ENCODE measurements around the gene MAP7D2. TPM values are rescaled to one million over a fixed set of nuclear protein-coding genes. Genes with fewer than 3 reads are reported as not detected.

MAP7D2 gene
- total RNA-seq, 1 experiment from 2014 or later: 1.9 TPM

GRCh38 chrX:20118065-20118824, 1.5 kb upstream of the MAP7D2 start:
- peaks cover 43% of the 10 kb centered on the region for H3K27me3 Mint-ChIP-seq (ENCODE audit: low read depth)

More at GRCh38 chrX:20118065-20118824, 1.5 kb upstream of the MAP7D2 start:
- H3K23ac ChIP-seq (ENCODE audit: insufficient read length, low read depth, low read length): no peak overlapping the region
- H2BK15ac ChIP-seq (ENCODE audit: low read depth, low read length): no peak overlapping the region
- no peak overlapping the region for H3K18ac ChIP-seq (ENCODE audit: insufficient read length, low read depth, low read length)
- no peak overlapping the region for H2BK120ac ChIP-seq (ENCODE audit: low read depth, low read length, poor library complexity, severe bottlenecking)
- no peak overlapping the region for H3K4ac ChIP-seq (ENCODE audit: low read depth, low read length)
- H3T11ph ChIP-seq (ENCODE audit: low read length): no peak overlapping the region
- Mint-ChIP-seq H3K27ac (no peak overlapping the region), H3K4me3 (no peak overlapping the region), H3K9me3 (peaks cover 59 to 64% of the 10 kb centered on the region in 2 experiments), H3K36me3 (ENCODE audit: insufficient read depth in 1 of 3, low read depth in 3 of 3) (peaks cover 0 to 10% (median 5%) of the 10 kb centered on the region in 3 experiments; a peak in 3 of 7 replicates), H3K4me1 (peaks cover 0 to 6% of the 10 kb centered on the region in 2 experiments; a peak in 2 of 4 replicates)
- H3K27me3 ChIP-seq (ENCODE audit: insufficient read depth, low read length): peaks cover 5% of the 10 kb centered on the region; the same call in 1 of the 2 replicates
- no peak for TF ChIP-seq CTCF (conservative IDR thresholded peaks at IDR 0.05)
- H2AK5ac ChIP-seq (ENCODE audit: insufficient read length, low read length): no peak overlapping the region
- H3K9ac ChIP-seq (ENCODE audit: extremely low read depth, insufficient read length, low read length): no peak overlapping the region
- H2BK5ac ChIP-seq (ENCODE audit: insufficient read length, low read length): no peak overlapping the region
- H2BK20ac ChIP-seq (ENCODE audit: low read depth, low read length, poor library complexity, severe bottlenecking): no peak overlapping the region
- H4K91ac ChIP-seq (ENCODE audit: insufficient read length, low read depth, low read length): no peak overlapping the region
- H3K79me1 ChIP-seq (ENCODE audit: insufficient read depth, low read depth, low read length, poor library complexity, severe bottlenecking): no peaks in the 10 kb centered on the region
- H2BK12ac ChIP-seq (ENCODE audit: insufficient read length, low read depth, low read length): no peak overlapping the region
- no peaks in the 10 kb centered on the region for H3K4me1 ChIP-seq (ENCODE audit: insufficient read depth, low read length)
- H4K20me1 ChIP-seq (ENCODE audit: control insufficient read depth, insufficient read depth, insufficient read length): no peaks in the 10 kb centered on the region
- no CpG with 5 or more reads among the region's 12 CpGs for WGBS (ENCODE audit: extremely low coverage, insufficient read length, low lambda C conversion rate)
- no peak overlapping the region for H4K8ac ChIP-seq (replicated peaks; ENCODE audit: insufficient read length, low read depth, low read length)
- H3K79me2 ChIP-seq (ENCODE audit: insufficient read depth, low read length): no peaks in the 10 kb centered on the region
- H3K27ac ChIP-seq (ENCODE audit: insufficient read length, low read depth, low read length): no peak overlapping the region
- no peak overlapping the region for H3K14ac ChIP-seq (ENCODE audit: insufficient read depth, low read length)
- H4K5ac ChIP-seq (ENCODE audit: insufficient read length, low read depth, low read length): no peak overlapping the region
- no peaks in the 10 kb centered on the region for H3K23me2 ChIP-seq (ENCODE audit: insufficient read length, low read depth, low read length, poor library complexity, severe bottlenecking)
- DNase-seq: no peak
- H2AFZ ChIP-seq (ENCODE audit: low read length): no peak overlapping the region
- no peak overlapping the region for H3K56ac ChIP-seq (ENCODE audit: insufficient read length, low read depth, low read length)
- H3K9me3 ChIP-seq (ENCODE audit: control insufficient read depth, low read depth, low read length): peaks cover 7% of the 10 kb centered on the region
- H3K4me2 ChIP-seq (ENCODE audit: insufficient read depth, insufficient read length, low read length): no peak overlapping the region
